HTR-8/SVneo (cell line): Measurements from ENCODE around the gene C12orf56.
"Not testable (repeated sequence)": the region's sequence is repeated elsewhere in the genome, so short reads cannot be mapped to it uniquely, and the experiment has no call there.

ENCODE experiments used
- DNase-seq: peaks from one replicate; pipeline ENCODE4 v3.0.0; 2011; ENCODE audit warnings: low spot score, mixed read lengths; ENCODE audit not compliant: insufficient read length
- FAIRE-seq: peaks from 2 replicates; lab custom pipeline; 2011; peaks lifted over from hg19 to GRCh38; lab: Jason Lieb, UNC

C12orf56 gene

GRCh38 chr12:64320611-64321010 lies 69.9 kb downstream of the C12orf56 start:
- FAIRE-seq = no peak
- no peak for DNase-seq

DNA sequence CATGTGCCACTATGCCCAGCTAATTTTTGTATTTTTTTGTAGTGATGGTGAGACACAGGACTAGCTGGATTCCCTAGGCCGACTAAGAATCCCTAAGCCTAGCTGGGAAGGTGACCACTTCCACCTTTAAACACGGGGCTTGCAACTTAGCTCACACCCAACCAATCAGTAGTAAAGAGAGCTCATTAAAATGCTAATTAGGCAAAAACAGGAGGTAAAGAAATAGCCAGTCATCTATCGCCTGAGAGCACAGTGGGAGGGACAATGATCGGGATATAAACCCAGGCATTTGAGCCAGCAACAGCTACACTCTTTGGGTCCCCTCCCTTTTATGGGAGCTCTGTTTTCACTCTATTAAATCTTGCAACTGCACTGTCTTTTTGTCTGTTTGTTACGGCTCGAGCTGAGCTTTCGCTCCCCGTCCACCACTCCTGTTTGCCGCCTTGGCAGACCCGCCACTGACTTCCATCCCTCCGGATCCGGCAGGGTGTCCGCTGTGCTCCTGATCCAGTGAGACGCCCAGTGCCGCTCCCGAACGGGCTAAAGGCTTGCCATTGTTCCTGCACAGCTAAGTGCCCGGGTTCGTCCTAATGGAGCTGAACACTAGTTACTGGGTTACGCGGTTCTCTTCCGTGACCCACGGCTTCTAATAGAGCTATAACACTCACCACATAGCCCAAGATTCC lies 70.9 kb downstream of the C12orf56 start:
- FAIRE-seq, DNase-seq: not testable (repeated sequence)

DNA sequence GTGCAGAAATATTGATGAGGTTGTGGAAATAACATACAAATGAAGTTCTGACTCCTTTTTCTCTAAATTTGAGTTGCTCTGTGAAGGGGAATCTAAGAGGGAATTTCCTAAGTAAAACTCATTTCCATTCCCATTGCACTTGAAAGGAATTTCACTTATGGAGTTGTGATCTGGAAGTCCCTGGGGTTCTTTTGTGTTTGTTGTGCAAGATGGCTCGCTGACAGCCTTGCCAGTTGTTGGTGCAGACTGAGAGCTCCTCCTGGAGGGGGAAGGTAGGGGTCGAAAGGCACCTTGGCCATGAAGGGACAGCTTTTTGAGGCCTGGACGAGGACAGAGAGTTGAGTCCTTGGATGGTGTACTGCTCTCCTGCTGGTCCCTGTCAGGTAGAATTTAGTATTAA lies 72.0 kb downstream of the C12orf56 start:
- DNase-seq (no peak), FAIRE-seq (no peak)

DNA sequence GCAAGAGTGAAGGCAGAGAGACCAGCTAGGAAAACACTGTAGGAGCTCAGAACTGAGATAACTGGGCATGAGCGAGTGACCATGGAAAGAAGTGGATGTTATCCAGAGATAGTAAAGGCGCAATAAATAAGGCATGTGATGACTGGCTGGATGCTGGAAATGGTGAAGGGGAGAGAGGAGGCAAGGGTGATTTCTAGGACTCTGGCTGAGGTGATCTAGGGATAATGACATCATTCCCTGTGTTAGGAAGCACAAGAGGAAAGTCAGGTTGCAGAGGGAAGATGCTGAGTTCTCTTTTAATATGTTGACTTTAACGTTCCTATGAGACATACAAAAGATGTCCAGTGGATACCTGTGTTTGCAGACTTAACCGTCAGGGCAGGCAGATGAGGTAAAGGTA lies 78.7 kb downstream of the C12orf56 start:
- FAIRE-seq (peak; percentile 54), DNase-seq (no peak)

DNA sequence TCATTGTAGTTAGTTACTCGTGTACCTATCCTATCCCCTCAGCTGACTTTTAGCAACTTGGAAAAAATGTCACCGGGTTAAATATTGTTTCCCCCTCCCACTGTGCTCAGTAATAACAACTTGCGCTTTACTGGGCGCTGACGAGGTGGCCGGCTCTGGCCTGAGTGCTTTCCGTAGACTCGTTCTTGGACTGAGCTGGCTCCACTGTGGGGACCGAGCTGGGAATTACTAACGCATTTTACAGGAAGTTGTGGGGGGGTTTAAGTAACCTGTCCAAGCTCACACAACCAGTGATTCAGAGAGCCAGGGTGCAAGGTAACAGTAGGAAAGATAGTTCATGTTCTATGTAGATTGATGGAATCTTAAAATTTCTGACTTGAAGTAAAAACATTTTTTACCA lies 86.0 kb downstream of the C12orf56 start:
- FAIRE-seq = no peak
- no peak for DNase-seq

GRCh38 chr12:64299628-64300027 lies 90.9 kb downstream of the C12orf56 start:
- DNase-seq (no peak), FAIRE-seq (no peak)

DNA sequence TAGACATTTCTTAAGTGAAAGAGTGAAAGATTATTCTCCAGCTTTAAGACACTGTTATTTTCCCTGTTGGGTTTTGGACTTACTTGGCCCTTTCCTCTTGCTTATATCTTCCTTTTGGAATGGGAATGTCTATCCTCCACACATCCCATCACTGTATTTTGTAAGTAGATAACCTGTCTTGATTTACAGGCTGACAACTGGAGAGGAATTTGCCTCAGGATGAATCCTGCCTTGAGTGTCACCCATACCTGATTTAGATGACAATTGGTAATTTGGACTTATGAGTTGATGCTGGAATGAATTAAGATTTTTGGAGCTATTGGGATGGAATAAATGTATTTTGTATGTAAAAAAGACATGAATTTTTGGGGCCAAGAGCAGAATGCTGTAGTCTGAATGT lies 94.3 kb downstream of the C12orf56 start:
- DNase-seq = no peak
- FAIRE-seq = no peak

- DNase-seq = no peak
- FAIRE-seq = no peak
Observed at GRCh38 chr12:64293654-64294364, 96.7 kb downstream of the C12orf56 start.

GRCh38 chr12:64293174-64293573 lies 97.4 kb downstream of the C12orf56 start:
- DNase-seq, FAIRE-seq: not testable (repeated sequence)

DNA sequence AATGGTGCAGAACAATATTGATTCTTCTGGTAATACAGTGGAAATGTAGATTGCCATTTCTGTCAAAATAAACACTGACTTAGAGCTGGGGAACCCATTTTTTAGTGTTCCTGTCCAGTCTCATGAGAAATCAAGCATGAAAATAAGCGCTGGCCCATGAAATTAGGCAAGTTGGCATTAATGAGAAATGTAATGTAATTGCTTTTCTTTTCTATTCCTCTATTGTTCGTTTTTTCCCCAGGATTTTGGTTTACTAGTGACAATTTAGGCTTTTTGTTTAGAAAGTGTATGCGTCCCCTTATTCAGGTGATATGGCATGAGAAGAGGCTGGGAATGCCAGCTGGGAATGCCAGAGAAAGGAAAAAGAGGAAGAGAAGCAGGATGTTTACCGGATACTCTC lies 104.0 kb downstream of the C12orf56 start:
- FAIRE-seq (no peak), DNase-seq (no peak)

GRCh38 chr12:64284256-64284655 lies 106.3 kb downstream of the C12orf56 start:
- no peak for DNase-seq
- no peak for FAIRE-seq

GRCh38 chr12:64278421-64278820 lies 112.1 kb downstream of the C12orf56 start:
- DNase-seq (no peak), FAIRE-seq (no peak)

- DNase-seq (peak; percentile 28), FAIRE-seq (peak; percentile 40)
Observed at GRCh38 chr12:64273527-64274403, 116.8 kb downstream of the C12orf56 start.

DNA sequence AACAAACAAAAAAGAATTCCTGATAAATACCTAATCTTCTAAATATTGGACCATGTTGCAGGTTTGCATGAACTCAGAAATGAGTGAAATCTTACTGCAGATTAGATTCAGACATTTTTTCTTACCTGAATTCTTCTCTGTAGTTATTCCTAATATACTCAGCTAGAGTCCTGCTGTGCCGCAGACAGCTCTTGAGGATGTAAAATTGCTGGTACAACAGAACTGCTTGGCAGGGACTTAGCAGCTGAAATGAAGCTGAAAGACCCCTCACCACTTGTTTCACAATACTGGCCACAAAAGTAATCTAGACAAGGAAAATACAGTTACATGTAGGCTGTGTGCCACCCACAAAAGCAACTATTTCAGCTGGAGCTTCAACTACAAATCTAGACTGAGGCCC lies 120.1 kb downstream of the C12orf56 start:
- no peak for DNase-seq
- no peak for FAIRE-seq

GRCh38 chr12:64269161-64269560 lies 121.4 kb downstream of the C12orf56 start:
- DNase-seq = no peak
- no peak for FAIRE-seq

DNA sequence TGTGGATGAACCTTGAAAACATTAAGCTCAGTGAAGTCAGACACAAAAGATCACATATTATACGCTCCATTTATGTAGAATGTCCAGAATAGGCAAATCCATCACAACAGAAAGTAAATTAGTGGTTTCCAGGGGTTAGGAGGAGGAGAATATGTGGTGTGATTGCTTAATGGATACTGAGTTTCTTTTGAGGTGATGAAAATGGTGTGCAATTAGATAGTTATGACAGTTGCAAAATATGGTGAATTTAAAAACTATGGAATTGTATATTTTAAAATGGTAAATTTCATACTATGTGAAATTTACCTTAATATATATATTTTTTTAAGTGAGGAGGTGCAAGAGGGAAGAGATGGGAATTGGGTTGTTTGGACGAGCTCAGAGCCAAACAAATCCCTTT lies 122.1 kb downstream of the C12orf56 start:
- no peak for FAIRE-seq

GRCh38 chr12:64265839-64266238 lies 124.7 kb downstream of the C12orf56 start:
- FAIRE-seq = no peak
- no peak for DNase-seq

More for the DNA sequence above, 122.1 kb downstream of the C12orf56 start:
- DNase-seq = no peak

DNA sequence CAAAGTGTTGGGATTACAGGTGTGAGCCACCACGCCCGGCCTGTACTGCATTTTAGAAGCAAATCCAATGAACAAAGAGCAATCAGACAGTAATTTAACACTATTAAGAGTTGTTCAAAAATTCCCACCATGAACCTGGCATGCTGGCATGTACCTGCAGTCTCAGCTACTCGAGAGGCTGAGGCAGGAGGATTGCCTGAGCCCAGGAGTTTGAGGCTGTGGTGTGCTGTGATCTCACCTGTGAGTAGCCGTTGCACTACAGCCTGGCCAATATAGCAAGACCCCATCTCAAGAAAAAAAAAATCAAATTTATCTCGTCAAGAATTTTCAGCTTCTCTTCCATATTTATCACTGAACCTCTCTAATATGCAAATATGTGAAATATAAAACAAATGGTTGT lies 128.7 kb downstream of the C12orf56 start:
- no peak for FAIRE-seq
- no peak for DNase-seq

GRCh38 chr12:64258576-64258975 lies 132.0 kb downstream of the C12orf56 start:
- DNase-seq = no peak

DNA sequence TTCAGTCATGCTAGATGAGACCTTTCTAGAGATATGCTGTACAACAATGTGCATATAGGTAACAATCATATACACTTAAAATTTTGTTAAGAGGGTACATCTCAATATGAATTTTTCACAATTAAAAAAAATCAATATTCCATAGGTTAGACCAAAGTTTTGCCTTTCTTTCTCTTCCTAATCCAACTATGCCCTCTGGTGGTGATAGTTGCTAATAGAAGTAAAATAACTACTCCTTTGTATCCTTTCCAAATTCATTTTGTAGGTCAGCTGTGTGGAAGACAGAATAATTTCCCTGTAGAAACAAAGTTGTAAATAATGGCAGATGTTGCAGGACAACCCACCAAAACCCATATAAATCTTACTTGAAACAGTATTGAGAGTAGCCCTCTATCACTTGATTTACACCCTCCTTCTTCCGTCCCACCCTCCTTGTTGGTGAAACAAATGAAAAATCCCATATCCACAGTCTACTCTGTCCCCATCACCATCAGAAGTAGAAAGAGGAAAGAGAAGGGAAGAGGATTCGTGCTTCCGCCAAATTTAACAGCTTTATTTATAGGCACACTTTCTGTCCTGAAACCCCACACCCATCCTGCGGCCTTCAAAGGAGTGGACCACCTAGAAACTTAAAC lies 134.3 kb downstream of the C12orf56 start:
- peak; percentile 51 for DNase-seq
- no peak for FAIRE-seq

More at GRCh38 chr12:64258576-64258975, 132.0 kb downstream of the C12orf56 start:
- FAIRE-seq = no peak
